Neural crest cell (in vitro differentiated cells): ENCODE measurements around the gene CKS1B. TPM values are rescaled to one million over a fixed set of nuclear protein-coding genes. Genes with fewer than 3 reads are reported as not detected.

Experiments
- DNase-seq: peaks from one replicate; pipeline ENCODE4 v3.0.0; 2021; ENCODE audit warnings: low read depth, mixed read lengths, low spot score
- H3K27ac Mint-ChIP-seq: one replicate; pipeline ENCODE4 v1.8.0; 2021; ENCODE audit warnings: mild to moderate bottlenecking, mixed read lengths; ENCODE audit not compliant: unreplicated experiment
- H3K27me3 Mint-ChIP-seq: 2 replicates; pipeline ENCODE4 v1.8.0; 2021; ENCODE audit warnings: low read depth, mild to moderate bottlenecking, mixed read lengths
- H3K36me3 Mint-ChIP-seq: 2 replicates; pipeline ENCODE4 v1.8.0; 2021; ENCODE audit warnings: low read depth, mild to moderate bottlenecking, mixed read lengths
- H3K4me1 Mint-ChIP-seq: 2 replicates; pipeline ENCODE4 v1.8.0; 2021; ENCODE audit warnings: mixed read lengths
- H3K4me3 Mint-ChIP-seq: one replicate; pipeline ENCODE4 v1.8.0; 2021; ENCODE audit warnings: mild to moderate bottlenecking, mixed read lengths
- H3K9me3 Mint-ChIP-seq: 2 replicates; pipeline ENCODE4 v1.8.0; 2021; ENCODE audit warnings: mixed read lengths
- total RNA-seq: library from RNA; stranded (reverse); gene quantifications from 2 replicates; pipeline ENCODE4 v1.2.1, GENCODE V29; 2021
- TF ChIP-seq, protein P1 (sequence below): fragments of 200-600 bp; sonication (generic); conservative IDR thresholded peaks from 2 replicates; pipeline ENCODE4 v1.5.0; 2021; ENCODE audit warnings: antibody characterized with exemption, mild to moderate bottlenecking

CKS1B gene
- total RNA-seq, 1 donor from 2014 or later = 211 TPM

GRCh38 chr1:154945160-154945961 lies 29.1 kb upstream of the CKS1B start:
- no peaks in the 10 kb centered on the region for H3K9me3 Mint-ChIP-seq
- peak overlapping the region; percentile 12 for H3K27ac Mint-ChIP-seq
- no peaks in the 10 kb centered on the region for H3K36me3 Mint-ChIP-seq
- TF ChIP-seq, protein P1, sequence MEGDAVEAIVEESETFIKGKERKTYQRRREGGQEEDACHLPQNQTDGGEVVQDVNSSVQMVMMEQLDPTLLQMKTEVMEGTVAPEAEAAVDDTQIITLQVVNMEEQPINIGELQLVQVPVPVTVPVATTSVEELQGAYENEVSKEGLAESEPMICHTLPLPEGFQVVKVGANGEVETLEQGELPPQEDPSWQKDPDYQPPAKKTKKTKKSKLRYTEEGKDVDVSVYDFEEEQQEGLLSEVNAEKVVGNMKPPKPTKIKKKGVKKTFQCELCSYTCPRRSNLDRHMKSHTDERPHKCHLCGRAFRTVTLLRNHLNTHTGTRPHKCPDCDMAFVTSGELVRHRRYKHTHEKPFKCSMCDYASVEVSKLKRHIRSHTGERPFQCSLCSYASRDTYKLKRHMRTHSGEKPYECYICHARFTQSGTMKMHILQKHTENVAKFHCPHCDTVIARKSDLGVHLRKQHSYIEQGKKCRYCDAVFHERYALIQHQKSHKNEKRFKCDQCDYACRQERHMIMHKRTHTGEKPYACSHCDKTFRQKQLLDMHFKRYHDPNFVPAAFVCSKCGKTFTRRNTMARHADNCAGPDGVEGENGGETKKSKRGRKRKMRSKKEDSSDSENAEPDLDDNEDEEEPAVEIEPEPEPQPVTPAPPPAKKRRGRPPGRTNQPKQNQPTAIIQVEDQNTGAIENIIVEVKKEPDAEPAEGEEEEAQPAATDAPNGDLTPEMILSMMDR = no peak
- no peaks in the 10 kb centered on the region for H3K27me3 Mint-ChIP-seq
- no peak overlapping the region for H3K4me3 Mint-ChIP-seq
- DNase-seq = no peak
- peaks cover 22% of the 10 kb centered on the region for H3K4me1 Mint-ChIP-seq

DNA sequence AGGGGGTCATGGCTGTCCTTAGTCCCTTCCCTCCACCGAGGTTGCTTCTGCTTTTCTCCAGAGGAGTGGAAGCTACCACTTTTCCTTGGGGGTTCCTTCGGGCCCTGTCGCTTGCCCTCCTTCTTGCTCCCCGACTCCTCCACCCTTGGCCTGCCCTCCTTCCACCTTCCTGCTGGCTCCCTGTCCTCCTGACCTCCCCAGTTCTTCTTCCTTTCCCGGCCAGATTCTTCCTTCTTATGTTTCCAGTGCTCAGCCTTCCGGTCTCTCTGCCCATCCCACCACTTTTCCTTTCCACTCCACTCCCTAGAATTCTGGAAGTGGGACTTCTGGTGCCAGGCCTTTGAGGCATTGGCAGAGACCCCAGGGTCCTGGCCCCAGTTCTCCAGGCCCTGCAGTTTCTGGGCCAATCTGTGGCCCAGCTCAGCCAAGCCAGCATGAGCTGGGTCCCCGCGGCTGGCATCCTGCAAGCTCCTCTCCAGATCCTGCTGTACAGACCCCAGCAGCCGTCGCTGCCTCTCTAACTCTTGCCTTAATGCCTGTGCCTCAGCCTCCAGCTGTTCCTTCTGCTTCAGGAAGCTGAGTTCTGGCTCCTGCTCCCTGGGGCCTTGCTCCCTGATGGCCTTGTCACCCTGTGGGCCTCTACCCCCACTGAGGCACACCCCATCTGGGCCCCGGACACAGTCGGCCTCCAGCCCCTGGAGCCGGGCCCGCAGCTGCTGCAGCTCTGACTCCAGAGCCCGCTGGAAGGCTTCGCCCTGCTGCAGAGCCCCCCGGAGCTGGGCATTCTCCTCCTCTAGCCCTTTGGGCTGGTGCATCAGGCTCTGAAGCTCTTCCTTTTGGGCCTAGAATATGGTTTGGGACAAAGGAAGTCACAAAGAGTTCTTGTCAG lies 28.3 kb upstream of the CKS1B start:
- peaks cover 14% of the 10 kb centered on the region for H3K4me1 Mint-ChIP-seq

DNA sequence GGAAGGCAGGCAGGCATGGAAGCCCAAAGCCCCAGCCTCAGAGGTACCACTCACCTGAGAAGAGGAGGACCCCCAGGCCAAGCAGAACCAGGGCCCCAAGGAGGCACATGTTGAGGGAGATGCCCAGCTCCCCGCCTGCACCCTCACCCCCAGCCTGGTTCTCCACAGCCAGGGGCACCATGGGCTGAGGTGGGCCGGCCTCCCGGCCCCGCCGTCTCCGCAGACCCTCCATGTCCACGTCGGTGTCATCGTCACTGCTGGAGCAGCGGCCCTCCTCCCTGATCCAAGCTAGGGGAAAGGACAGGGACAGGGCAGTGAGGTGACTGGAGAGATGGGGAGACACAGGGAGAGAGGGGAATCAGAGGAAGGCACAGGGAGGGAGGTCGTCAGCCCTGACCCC lies 26.4 kb upstream of the CKS1B start:
- TF ChIP-seq, protein P1 = no peak
- H3K27ac Mint-ChIP-seq = peak overlapping the region; percentile 19

More for the DNA sequence above, 28.3 kb upstream of the CKS1B start:
- TF ChIP-seq, protein P1 = no peak
- Mint-ChIP-seq H3K27ac (no peak overlapping the region), H3K27me3 (no peaks in the 10 kb centered on the region), H3K9me3 (no peaks in the 10 kb centered on the region), H3K4me3 (no peak overlapping the region), H3K36me3 (no peaks in the 10 kb centered on the region)
- no peak for DNase-seq

DNA sequence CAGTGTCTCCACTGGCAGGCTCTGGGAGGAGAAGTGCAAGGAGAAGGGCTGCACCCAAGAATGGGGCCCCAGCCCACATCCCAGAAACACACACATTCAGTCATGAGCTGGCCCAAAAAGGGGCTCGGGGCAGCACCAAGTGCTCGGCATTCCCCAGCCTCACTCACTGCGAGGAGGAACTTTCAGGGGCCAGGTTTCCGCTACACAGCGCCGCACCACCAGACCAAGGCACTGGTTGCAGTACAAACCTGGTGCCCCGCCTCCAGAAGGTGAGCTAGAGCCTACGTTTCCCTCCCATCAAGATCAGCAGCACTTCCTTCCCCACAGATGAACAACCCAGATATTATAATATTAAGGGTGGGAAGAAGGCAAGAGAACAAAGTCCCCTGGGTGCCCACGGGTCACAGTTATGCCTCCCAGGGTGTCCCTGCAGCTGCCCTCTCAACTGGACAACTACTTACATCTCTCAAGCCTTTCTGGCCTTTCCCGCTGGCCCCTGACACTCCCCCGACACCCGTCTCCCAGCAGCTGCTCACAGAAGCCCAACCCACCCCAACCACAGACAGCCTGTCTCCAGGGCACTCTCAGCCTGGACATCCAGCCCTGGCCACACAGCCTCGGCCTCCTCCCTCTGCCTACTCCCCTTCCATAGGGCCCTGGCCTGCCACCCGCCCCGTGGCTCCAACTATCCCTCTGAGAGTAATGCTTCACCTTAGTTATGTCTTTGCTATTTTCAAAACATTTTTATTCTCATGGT lies 22.4 kb upstream of the CKS1B start:
- H3K9me3 Mint-ChIP-seq = no peaks in the 10 kb centered on the region
- DNase-seq = no peak
- H3K27ac Mint-ChIP-seq = peak overlapping the region; percentile 67
- H3K4me3 Mint-ChIP-seq = peak overlapping the region; percentile 44
- TF ChIP-seq, protein P1 = no peak
- peaks cover 49% of the 10 kb centered on the region for H3K4me1 Mint-ChIP-seq
- no peaks in the 10 kb centered on the region for H3K36me3 Mint-ChIP-seq
- no peaks in the 10 kb centered on the region for H3K27me3 Mint-ChIP-seq

More for the DNA sequence above, 26.4 kb upstream of the CKS1B start:
- Mint-ChIP-seq H3K36me3 (no peaks in the 10 kb centered on the region), H3K27me3 (no peaks in the 10 kb centered on the region), H3K9me3 (no peaks in the 10 kb centered on the region), H3K4me1 (peaks cover 18% of the 10 kb centered on the region), H3K4me3 (no peak overlapping the region)
- DNase-seq = no peak

- Mint-ChIP-seq H3K4me1 (peaks cover 53% of the 10 kb centered on the region), H3K36me3 (no peaks in the 10 kb centered on the region), H3K4me3 (peak overlapping the region; percentile 44), H3K9me3 (no peaks in the 10 kb centered on the region), H3K27ac (peak overlapping the region; percentile 90), H3K27me3 (no peaks in the 10 kb centered on the region)
- DNase-seq = no peak
- TF ChIP-seq, protein P1 = no peak
These were observed 21.8 kb upstream of the CKS1B start for GRCh38 chr1:154952664-154953063.
